CD4-positive, alpha-beta T cell (primary cell): ENCODE data around the gene POC1B. TPM values are rescaled to one million over a fixed set of nuclear protein-coding genes. Genes with fewer than 3 reads are reported as not detected.

Source experiments
- ATAC-seq: fragments of 200-7000 bp; cut with Tn5 transposase; one replicate; pipeline ENCODE4 v1.10.0; 2022; ENCODE audit warnings: mild to moderate bottlenecking; ENCODE audit not compliant: poor library complexity
- CTCF ChIA-PET: fragments of 350-600 bp; sonication (Branson Sonifier 250); formaldehyde crosslinking; loops from one replicate; lab custom pipeline; 2021; ENCODE audit warnings: antibody characterized with exemption, inconsistent platforms; lab: Charles Lee
- POLR2A ChIA-PET: fragments of 350-600 bp; sonication (Branson Sonifier 250); formaldehyde crosslinking; loops from one replicate; lab custom pipeline; 2021; ENCODE audit warnings: antibody characterized with exemption, inconsistent platforms; lab: Charles Lee
- DNase-seq, 14 experiments: peaks; one replicate each; pipeline ENCODE4 v3.0.0-alpha.2; 2013 to 2020; ENCODE audit warnings: mixed read lengths in 2 of 14
- H3K27ac ChIP-seq, 2 donors: one replicate each; pipeline versions ENCODE4 v1.5.1 to v1.7.0; 2013; ENCODE audit warnings: low read length in 2 of 2, low read depth in 1 of 2, mild to moderate bottlenecking in 1 of 2
- H3K27me3 ChIP-seq, 2 experiments: 1 replicate in 1 of 2; 2 replicates in 1 of 2; pipeline versions ENCODE4 v1.6.1 to v1.7.0; 2013; ENCODE audit warnings: low read length in 2 of 2, control low read depth in 1 of 2, mild to moderate bottlenecking in 1 of 2, moderate library complexity in 1 of 2; ENCODE audit not compliant: insufficient read depth in 2 of 2, control insufficient read depth in 1 of 2
- H3K36me3 ChIP-seq: one replicate; pipeline ENCODE4 v1.6.1; 2013; ENCODE audit warnings: low read length, control low read depth; ENCODE audit not compliant: insufficient read depth
- H3K4me1 ChIP-seq: one replicate; pipeline ENCODE4 v1.6.1; 2013; ENCODE audit warnings: low read length, control low read depth; ENCODE audit not compliant: insufficient read depth
- H3K4me3 ChIP-seq: one replicate; pipeline ENCODE4 v1.5.1; 2013; ENCODE audit warnings: mild to moderate bottlenecking, low read length, moderate library complexity
- H3K9me3 ChIP-seq, 2 experiments: 1 replicate in 1 of 2; 2 replicates in 1 of 2; pipeline versions ENCODE4 v1.6.1 to v1.7.0; 2013; ENCODE audit warnings: low read length in 2 of 2, mild to moderate bottlenecking in 2 of 2, control low read depth in 1 of 2, moderate library complexity in 1 of 2; ENCODE audit not compliant: control insufficient read depth in 1 of 2, insufficient read depth in 1 of 2
- H3K27ac Mint-ChIP-seq: one replicate; pipeline ENCODE4 v1.8.0; 2020; ENCODE audit warnings: mixed read lengths
- H3K27me3 Mint-ChIP-seq: one replicate; pipeline ENCODE4 v1.8.0; 2021; ENCODE audit warnings: mixed read lengths
- H3K36me3 Mint-ChIP-seq: one replicate; pipeline ENCODE4 v1.8.0; 2021; ENCODE audit warnings: low read depth, mixed read lengths
- H3K4me1 Mint-ChIP-seq: one replicate; pipeline ENCODE4 v1.8.0; 2021; ENCODE audit warnings: low read depth, mixed read lengths
- H3K4me3 Mint-ChIP-seq: one replicate; pipeline ENCODE4 v1.8.0; 2020; ENCODE audit warnings: mild to moderate bottlenecking, mixed read lengths
- H3K9me3 Mint-ChIP-seq: one replicate; pipeline ENCODE4 v1.8.0; 2020; ENCODE audit warnings: mixed read lengths
- intact Hi-C, 2 experiments: fragments of 100-400 bp; cut with DNase I in 1 of 2; cut with micrococcal nuclease in 1 of 2; formaldehyde crosslinking; loops; one replicate each; pipeline versions ENCODE4 v1.15.1 to v1.9.0; 2023 to 2025; cut with DNase I, micrococcal nuclease
- total RNA-seq, 174 experiments: library from RNA in 2 of 174; stranded (reverse) in 2 of 174; gene quantifications; one replicate each; pipeline ENCODE4 v1.2.3 and lab custom pipeline; 2021 to 2026
- TF ChIP-seq, protein P1 (sequence below): fragments of 200-600 bp; IDR thresholded peaks from one replicate; pipeline ENCODE4 v1.8.0; 2022; ENCODE audit warnings: antibody characterized with exemption, mild to moderate bottlenecking

The POC1B gene
- total RNA-seq, 2 experiments from 2014 or later: 14.9 to 16.2 TPM

DNA sequence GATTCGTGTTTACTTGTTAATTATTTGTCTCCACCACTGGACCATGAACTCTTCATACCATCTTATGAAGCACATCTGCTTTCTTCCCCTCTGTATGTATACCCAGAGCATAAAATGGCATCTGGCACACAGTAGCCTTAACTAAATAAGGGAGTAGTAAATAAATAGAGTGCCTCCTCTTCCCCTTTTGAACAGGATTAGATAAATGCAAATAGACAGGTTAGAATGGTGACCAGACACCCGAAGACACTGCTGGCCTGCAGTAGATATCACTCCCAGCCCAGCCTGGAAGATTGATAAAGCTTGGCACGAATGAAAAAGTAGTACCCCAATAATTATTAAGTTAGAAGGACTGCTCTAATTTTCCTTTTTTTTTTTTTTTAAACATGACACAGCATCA, 8.1 kb downstream of the POC1B start:
- Mint-ChIP-seq H3K4me1 (peaks cover 38% of the 10 kb centered on the region), H3K4me3 (no peak overlapping the region), H3K36me3 (peaks cover 16% of the 10 kb centered on the region), H3K27me3 (no peaks in the 10 kb centered on the region), H3K9me3 (no peaks in the 10 kb centered on the region), H3K27ac (no peak overlapping the region)
- Histone ChIP-seq H3K27me3 (no peaks in the 10 kb centered on the region), H3K36me3 (peaks cover 3% of the 10 kb centered on the region), H3K4me1 (peaks cover 10% of the 10 kb centered on the region), H3K9me3 (no peaks in the 10 kb centered on the region), H3K4me3 (no peak overlapping the region), H3K27ac (no peak overlapping the region)
- ATAC-seq (no peak), DNase-seq (no peak)
- ChIA-PET CTCF (no interaction called here), POLR2A (no interaction called here)
- intact Hi-C loops: no loop called here
- TF ChIP-seq, protein P1, sequence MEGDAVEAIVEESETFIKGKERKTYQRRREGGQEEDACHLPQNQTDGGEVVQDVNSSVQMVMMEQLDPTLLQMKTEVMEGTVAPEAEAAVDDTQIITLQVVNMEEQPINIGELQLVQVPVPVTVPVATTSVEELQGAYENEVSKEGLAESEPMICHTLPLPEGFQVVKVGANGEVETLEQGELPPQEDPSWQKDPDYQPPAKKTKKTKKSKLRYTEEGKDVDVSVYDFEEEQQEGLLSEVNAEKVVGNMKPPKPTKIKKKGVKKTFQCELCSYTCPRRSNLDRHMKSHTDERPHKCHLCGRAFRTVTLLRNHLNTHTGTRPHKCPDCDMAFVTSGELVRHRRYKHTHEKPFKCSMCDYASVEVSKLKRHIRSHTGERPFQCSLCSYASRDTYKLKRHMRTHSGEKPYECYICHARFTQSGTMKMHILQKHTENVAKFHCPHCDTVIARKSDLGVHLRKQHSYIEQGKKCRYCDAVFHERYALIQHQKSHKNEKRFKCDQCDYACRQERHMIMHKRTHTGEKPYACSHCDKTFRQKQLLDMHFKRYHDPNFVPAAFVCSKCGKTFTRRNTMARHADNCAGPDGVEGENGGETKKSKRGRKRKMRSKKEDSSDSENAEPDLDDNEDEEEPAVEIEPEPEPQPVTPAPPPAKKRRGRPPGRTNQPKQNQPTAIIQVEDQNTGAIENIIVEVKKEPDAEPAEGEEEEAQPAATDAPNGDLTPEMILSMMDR: no peak

DNA sequence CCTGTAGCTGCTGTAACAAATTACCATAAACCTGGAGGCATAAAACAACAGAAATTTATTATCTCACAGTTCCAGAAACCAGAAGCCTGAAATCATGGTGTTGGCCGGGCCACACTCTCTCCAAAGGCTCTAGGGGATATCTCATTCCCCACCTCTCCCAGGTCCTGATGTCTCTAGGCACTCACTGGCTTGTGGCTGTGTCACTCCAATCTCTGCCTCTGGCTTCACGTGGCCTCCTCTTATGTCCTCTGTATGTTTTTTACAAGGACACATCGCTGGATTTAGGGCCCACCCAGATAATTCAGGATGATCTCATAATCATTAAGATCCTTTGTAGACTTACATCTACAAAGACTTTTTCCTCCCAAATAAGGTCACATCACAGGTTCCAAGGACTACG, 9.2 kb downstream of the POC1B start:
- CTCF ChIA-PET: no interaction called here
- H3K36me3 ChIP-seq: no peaks in the 10 kb centered on the region
- intact Hi-C loops: no loop called here
- POLR2A ChIA-PET: no interaction called here
- H3K27ac ChIP-seq: no peak overlapping the region
- H3K4me1 ChIP-seq: peaks cover 6% of the 10 kb centered on the region
- Mint-ChIP-seq H3K27ac (no peak overlapping the region), H3K4me3 (no peak overlapping the region), H3K36me3 (peaks cover 9% of the 10 kb centered on the region), H3K4me1 (peaks cover 27% of the 10 kb centered on the region), H3K9me3 (no peaks in the 10 kb centered on the region), H3K27me3 (no peaks in the 10 kb centered on the region)
- no peaks in the 10 kb centered on the region for H3K27me3 ChIP-seq
- ATAC-seq: no peak
- TF ChIP-seq, protein P1: no peak
- H3K9me3 ChIP-seq: no peaks in the 10 kb centered on the region
- no peak for DNase-seq
- H3K4me3 ChIP-seq: no peak overlapping the region

DNA sequence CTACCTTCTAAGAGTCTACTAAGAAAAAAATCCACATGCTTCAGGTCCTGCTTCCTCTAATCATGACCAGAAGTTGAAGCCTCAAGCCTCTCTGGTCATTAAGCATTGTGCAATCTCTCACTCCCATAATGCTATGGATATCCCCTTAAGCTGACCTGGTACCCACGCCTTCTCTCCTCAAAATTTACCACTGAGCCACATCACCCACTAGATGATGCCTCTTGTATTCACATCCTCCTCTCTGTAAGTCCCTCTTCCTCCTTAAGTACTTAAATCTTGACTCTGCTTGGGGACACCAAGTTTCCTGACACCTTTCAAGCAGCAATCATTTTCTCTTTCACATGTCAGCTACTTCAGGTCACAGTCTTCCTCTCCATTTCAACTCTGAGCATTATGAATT, 11.1 kb downstream of the POC1B start:
- ChIA-PET POLR2A (interaction anchor here (0.7 kb wide), 1 partner anchor 98 kb away, joined by 3 read pairs; no protein-coding TSS in a partner anchor), CTCF (no interaction called here)
- Histone ChIP-seq H3K36me3 (no peaks in the 10 kb centered on the region), H3K9me3 (no peaks in the 10 kb centered on the region), H3K4me1 (peaks cover 4% of the 10 kb centered on the region), H3K4me3 (no peak overlapping the region), H3K27ac (no peak overlapping the region), H3K27me3 (no peaks in the 10 kb centered on the region)
- peaks cover 4% of the 10 kb centered on the region for H3K36me3 Mint-ChIP-seq
- H3K9me3 Mint-ChIP-seq: no peaks in the 10 kb centered on the region
- H3K4me3 Mint-ChIP-seq: no peak overlapping the region
- H3K4me1 Mint-ChIP-seq: peaks cover 17% of the 10 kb centered on the region
- TF ChIP-seq, protein P1: no peak
- no peak overlapping the region for H3K27ac Mint-ChIP-seq
- intact Hi-C loops: no loop called here
- H3K27me3 Mint-ChIP-seq: no peaks in the 10 kb centered on the region
- ATAC-seq: no peak
- DNase-seq: peak in 3 of 14 experiments; percentile 9 to 21 (median 11)
